Germinal center (tissue), 1 donor: ENCODE results near the gene TMEM271.

Experiments
- DNase-seq: peaks from one replicate; pipeline ENCODE4 v3.0.0; 2012; ENCODE audit warnings: mixed read lengths, low spot score

Gene TMEM271

DNA sequence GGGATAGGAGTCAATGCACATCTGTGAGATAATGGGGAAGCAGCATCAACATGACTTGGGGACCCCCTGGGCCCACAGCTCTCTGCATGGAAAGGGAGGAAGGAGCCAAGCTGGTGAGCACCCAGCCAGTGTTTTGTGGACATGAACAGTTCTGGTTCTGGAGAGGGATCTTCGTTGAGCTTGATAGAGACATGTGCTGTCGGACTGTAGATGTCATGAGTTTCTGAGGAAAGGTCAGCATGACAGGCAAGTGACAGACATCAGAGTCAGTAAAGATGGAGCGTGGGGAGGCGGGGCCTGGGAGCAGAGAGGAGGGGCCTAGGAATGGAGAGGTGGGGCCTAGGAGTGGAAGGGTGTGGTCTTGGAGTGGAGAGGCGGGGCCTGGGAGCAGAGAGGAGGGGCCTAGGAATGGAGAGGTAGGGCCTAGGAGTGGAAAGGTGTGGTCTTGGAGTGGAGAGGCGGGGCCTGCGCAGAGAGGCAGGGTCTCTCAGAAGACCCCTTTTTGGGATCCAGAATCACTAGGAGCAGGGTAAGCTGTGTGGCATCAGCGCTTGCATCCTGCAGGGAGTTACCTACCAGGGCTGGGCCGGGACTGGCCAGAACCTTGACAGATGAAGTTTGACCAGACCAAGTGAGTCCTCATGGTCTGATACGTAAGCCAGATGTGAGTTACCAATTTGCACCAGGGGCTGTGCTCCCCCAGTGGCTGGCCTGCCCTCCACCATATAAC is 43.3 kb downstream of the TMEM271 start:
- no peak for DNase-seq

DNA sequence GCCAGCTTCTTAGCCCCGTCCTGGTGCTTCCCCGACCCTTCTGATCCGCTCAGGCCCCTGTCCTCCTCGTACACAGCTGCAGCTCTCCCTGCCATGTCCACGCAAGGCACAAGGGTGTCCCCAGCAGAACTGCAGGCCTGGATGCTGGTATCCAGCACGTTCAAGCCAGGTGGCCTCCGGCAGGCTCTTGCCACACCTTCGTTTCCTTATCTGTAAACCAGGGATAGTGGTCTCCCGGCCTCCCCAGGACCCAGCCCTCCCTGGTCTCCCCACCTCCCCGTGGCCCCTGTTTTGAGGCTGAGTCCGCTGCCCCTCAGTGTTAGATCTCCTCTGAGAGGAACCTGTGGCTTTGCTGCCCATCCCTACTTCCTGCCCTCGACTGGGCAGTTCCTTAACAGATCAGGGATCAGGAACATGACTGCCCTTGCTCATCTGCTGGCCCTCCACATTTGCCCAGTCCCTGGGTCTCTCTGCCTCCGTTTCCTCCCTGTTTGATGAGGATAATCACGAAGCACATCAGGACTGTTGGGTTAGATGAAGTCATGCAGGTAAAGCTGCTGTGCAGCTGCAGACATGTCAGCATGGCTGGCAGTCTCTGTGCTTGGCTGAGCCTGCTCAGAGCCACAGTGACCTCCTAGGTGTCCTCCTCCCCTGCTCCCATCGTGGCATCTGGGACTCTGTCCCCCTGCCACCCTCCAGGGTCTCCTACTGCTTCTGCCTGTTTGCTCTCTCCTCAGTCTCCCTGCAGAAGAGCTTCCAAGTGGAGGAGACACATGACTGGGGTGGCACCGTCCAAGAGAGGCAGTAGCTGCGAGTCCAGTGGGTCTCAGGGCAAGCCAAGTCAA is 44.2 kb downstream of the TMEM271 start:
- DNase-seq: no peak

DNA sequence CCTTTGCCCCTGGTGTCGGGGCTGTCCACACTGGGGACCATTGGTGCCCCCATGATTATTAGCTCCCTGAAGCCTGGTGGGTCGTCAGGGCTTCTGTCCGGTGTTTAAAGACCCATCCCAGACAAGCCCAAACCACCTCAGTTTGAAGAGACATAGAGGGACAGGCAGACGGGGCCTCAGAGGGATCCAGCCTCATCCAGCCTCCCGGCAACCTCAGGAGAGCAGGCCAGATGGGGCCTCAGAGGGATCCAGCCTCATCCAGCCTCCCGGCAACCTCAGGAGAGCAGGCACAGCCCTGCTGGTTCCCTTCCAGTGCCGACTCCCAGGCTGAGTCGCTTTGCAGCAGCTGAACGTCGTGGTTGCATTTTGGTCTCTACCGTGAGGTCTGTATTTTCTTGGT is 45.0 kb downstream of the TMEM271 start:
- no peak for DNase-seq

DNA sequence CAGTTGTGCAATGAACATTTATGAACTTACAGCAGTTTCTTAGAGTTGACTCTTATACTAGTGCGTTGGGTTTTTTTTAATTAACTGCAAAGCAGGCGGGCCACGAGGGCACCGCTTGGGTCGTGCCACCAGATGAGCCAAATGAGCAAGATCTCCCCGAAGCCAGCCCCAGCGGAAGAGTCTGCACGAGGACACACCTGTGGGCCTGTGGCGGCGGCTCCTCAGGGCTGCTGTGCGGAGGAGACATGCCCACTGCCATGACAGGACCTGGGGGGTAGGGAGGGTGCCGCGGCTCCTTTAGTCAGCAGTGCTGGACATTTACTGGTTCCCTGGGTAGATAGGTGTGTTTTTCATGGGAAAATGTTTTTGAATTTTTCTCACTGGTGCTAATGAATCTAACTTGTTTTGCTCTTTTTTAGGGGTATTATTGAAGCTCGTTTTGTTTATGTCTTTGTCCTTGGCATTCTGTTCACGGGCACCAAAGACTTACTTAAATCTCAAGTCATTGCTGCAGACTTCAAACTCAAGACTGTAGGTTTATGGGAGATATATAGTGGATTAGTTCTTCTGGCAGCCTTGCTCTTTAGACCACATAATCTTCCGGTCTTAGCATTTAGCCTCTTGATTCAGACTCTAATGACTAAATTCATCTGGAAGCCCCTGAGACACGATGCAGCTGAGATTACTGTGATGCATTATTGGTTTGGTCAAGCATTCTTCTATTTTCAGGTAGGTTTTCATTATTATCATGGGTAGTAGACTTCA is 45.9 kb downstream of the TMEM271 start:
- no peak for DNase-seq

DNA sequence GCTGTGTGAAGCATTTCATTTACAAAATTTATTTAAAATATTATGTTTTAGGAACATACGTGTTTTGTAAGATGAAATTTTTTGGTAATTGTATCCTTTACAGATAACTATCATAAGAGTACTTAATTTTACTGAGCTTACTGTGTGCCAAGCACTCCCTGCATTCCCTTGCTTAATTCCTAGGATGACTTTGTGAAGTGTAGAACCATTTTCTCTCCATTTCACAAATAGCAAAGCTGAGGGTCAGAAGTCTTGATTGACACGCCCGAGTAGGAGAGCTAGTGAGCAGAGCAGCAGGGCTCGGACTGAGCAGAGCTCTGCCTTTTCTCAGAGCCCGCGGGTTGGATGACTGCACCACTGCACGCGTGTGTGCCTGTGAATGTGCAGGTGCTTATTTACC is 46.5 kb downstream of the TMEM271 start:
- DNase-seq: no peak

DNA sequence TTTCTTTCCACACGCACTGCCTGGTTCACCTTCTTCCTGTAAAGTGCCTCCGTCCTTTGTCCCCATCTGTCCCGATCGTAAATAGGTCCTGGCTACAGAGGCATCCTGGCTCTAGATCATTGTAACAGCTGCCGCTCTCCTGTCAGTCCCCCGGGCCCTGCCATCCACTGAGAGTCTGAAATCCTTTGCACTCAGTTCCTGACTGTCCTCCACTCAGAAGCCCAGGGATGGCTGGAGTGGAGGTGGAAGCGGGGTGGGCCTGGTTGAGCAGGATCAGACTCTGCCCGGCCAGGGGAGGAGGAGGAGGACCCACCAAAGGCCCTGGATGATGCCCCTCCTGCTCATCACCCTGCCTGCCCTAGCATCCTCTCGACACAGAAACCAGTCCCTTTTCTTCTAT is 47.3 kb downstream of the TMEM271 start:
- no peak for DNase-seq

DNA sequence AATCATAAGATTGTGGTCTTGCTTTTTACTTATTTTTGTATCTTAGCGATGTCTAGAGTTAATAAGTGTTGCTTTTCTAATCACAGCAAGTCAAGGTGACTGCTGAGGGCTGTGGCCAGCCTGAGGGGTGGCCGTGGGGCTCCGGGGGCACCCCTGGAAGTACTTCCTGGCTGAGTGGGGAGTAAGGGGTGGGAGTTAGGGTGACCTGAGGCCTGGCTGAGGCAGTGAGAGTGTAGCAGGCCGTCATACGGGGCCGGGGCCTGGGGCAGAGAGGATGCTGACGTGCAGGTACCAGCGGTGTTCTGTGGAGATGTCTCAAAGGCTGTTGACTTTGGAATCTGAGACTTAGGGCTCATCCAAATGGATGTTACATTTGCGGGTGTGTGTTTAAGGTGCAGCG is 47.8 kb downstream of the TMEM271 start:
- no peak for DNase-seq

DNA sequence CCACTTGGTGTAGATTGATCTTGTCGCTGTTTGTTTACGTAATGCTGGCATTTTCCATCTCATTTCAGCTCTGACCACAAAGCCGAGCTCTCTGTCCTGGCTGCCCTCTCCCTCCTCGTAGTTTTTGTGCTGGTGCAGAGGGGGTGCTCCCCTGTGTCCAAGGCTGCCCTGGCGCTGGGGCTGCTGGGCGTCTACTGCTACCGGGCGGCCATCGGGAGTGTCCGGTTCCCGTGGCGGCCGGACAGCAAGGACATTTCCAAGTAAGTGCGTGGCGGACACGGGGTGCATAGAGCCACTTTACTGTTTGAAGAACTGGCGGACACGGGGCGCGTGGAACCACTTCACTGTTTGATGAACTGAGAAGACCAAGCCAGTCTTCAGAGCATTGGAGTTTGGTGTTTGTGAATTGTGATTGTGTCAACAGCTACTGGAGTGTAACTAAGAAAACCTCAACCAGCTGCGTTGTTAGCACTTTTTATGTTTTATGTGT is 49.1 kb downstream of the TMEM271 start:
- DNase-seq: no peak

DNA sequence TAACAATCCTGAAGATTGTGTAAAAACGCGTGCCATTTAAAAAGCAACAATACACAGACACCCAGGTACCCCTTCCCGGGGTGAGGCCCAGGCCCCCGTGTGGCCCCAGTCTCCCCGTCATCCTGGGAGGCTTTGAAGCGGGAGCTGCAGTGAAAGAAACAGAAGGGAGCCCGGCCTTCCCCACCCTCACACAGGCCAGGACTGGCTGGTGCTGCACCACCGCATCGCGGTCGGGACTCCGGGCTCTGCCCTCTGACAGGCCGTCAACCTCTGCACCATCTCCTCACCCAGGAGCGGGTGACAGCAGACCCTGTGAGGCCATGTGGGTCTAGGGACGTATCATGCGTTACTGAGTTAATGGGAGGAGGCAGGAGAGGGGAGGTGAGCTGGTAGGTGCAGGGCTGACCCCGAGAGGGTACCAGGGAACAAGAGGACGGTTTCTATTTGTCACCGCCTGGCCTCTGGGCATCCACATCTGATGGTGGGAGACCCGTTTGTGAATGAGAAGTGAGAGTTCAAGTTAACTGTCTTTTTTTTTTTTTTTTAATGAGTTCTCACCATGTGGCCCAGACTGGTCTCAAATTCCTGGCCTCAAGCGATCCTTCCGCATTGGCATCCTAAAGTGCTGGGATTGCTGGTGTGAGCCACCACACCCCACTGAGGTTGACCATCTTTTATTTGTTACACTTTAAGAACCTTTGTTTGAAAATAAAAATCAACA is 49.7 kb downstream of the TMEM271 start:
- DNase-seq: no peak

DNA sequence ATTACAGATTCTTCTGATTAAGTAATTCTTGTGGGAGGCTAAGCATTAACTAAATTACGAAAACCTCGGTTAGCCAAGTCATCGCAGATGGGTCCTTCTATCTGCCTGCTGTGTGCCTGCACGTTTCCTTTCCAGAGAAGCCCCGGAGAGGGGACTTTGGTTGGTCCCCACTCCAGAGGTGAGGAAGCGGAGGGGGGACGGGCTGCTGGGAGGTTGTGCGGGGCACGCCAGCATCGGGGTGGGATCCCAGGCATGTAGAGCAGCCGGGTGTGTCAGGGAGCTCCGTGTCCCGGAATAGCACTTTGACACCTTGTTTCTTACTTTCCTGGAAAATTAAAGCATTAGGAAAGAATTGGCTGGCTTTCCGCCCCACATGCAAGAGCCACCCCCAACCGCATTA is 50.4 kb downstream of the TMEM271 start:
- no peak for DNase-seq

DNA sequence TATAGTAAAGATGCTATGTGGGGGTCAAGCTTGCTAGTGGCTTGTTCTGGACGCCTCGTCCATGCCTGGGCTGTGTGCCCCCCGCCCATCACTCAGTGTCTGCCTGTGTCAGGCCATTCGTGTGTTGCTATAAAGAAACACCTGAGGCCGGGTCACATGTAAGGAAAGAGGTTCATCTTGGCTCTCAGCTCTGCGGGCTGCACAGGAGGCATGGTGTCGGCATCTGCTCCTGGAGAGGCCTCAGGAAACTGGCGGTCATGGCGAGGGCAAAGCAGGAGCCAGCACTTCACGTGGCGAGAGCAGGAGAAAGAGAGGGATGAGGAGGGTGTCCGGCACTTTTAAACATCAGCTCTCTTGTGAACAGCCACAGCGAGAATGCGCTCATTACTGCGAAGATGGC is 51.9 kb downstream of the TMEM271 start:
- no peak for DNase-seq
